ENCODE measurements around the gene USP34.

DNA sequence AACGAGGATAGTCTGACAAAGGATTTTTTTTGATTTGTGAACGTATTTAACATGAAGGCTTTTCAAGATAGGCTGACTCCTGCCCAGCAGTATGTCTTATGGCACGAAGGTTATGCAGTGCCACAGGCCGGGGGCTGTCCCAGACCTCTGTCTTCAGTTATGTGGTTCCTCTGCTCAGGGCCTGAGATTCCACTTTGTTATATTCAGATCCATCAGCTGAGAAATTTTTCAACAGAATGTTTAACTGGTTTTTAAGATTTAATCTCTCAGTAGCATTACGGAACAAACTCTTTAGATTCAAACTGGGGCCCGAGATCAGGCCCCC is 288.9 kb downstream of the USP34 start:
- TF ChIP-seq, protein P1, sequence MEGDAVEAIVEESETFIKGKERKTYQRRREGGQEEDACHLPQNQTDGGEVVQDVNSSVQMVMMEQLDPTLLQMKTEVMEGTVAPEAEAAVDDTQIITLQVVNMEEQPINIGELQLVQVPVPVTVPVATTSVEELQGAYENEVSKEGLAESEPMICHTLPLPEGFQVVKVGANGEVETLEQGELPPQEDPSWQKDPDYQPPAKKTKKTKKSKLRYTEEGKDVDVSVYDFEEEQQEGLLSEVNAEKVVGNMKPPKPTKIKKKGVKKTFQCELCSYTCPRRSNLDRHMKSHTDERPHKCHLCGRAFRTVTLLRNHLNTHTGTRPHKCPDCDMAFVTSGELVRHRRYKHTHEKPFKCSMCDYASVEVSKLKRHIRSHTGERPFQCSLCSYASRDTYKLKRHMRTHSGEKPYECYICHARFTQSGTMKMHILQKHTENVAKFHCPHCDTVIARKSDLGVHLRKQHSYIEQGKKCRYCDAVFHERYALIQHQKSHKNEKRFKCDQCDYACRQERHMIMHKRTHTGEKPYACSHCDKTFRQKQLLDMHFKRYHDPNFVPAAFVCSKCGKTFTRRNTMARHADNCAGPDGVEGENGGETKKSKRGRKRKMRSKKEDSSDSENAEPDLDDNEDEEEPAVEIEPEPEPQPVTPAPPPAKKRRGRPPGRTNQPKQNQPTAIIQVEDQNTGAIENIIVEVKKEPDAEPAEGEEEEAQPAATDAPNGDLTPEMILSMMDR (conservative IDR thresholded peaks at IDR 0.05 in 1 of 2, IDR thresholded peaks at IDR 0.05 in 1 of 2; ENCODE audit: low read depth in 1 of 2, low read length in 2 of 2): no peak
- TF ChIP-seq EZH2 (IDR thresholded peaks at IDR 0.05; ENCODE audit: low read length, missing control alignments): no peak
